B cell (primary cell): ENCODE results near the gene MSH5. TPM values are rescaled to one million over a fixed set of nuclear protein-coding genes. Genes with fewer than 3 reads are reported as not detected.
A peak's percentile ranks its signal among the peaks of the same experiment; 100 is the strongest.

Experiments
- ATAC-seq: fragments of 200-7000 bp; cut with Tn5 transposase; one replicate; pipeline ENCODE4 v1.10.0; 2021; ENCODE audit warnings: low read depth, mild to moderate bottlenecking, moderate number of reproducible peaks, moderate library complexity
- CTCF ChIA-PET: fragments of 350-600 bp; sonication (Branson Sonifier 250); formaldehyde crosslinking; loops from one replicate; lab custom pipeline; 2021; ENCODE audit warnings: antibody characterized with exemption, inconsistent platforms; lab: Charles Lee
- POLR2A ChIA-PET: fragments of 350-600 bp; sonication (Branson Sonifier 250); formaldehyde crosslinking; loops from one replicate; lab custom pipeline; 2021; ENCODE audit warnings: antibody characterized with exemption; lab: Charles Lee
- DNase-seq: peaks from one replicate; pipeline ENCODE4 v3.0.0; 2013
- H2AFZ ChIP-seq: 2 replicates; pipeline ENCODE4 v1.6.1; 2012; ENCODE audit warnings: mild to moderate bottlenecking, low read depth, low read length; ENCODE audit not compliant: insufficient read depth, poor library complexity, severe bottlenecking
- H3K27ac ChIP-seq, 2 donors: 1 replicate in 1 of 2; 2 replicates in 1 of 2; pipeline ENCODE4 v1.5.1; 2012 to 2013; ENCODE audit warnings: low read length in 2 of 2, mild to moderate bottlenecking in 2 of 2, moderate library complexity in 1 of 2
- H3K27me3 ChIP-seq, 4 experiments: fragments of 200-600 bp in 1 of 4; sonication (generic) in 1 of 4; replicated peaks in 1 of 4; 1 replicate in 2 of 4; 2 replicates in 2 of 4; pipeline versions ENCODE4 v1.6.1 to v1.7.0; 2013 to 2016; ENCODE audit warnings: low read length in 3 of 4, mild to moderate bottlenecking in 2 of 4, mixed read lengths in 1 of 4, moderate library complexity in 1 of 4; ENCODE audit not compliant: insufficient read depth in 4 of 4, control insufficient read depth in 3 of 4; ENCODE audit errors: control extremely low read depth in 1 of 4
- H3K36me3 ChIP-seq, 2 experiments: replicated peaks in 1 of 2; 1 replicate in 1 of 2; 2 replicates in 1 of 2; pipeline versions ENCODE4 v1.6.1 to v1.7.1; 2013; ENCODE audit warnings: low read length in 1 of 2; ENCODE audit not compliant: insufficient read depth in 2 of 2, control insufficient read depth in 1 of 2; ENCODE audit errors: control extremely low read depth in 1 of 2, extremely low read depth in 1 of 2
- H3K4me1 ChIP-seq, 2 donors: fragments of 200-600 bp in 1 of 2; sonication (generic) in 1 of 2; 1 replicate in 1 of 2; 2 replicates in 1 of 2; pipeline versions ENCODE4 v1.5.1 to v1.6.1; 2013 to 2017; ENCODE audit warnings: low read length in 2 of 2; ENCODE audit not compliant: control insufficient read depth in 2 of 2, insufficient read depth in 2 of 2
- H3K4me2 ChIP-seq: replicated peaks from 2 replicates; pipeline ENCODE3; 2012; ENCODE audit warnings: mild to moderate bottlenecking, low read depth, low read length; ENCODE audit not compliant: poor library complexity, severe bottlenecking
- H3K4me3 ChIP-seq, 5 experiments: fragments of 200-600 bp in 1 of 5; sonication (generic) in 1 of 5; 1 replicate in 3 of 5; 2 replicates in 2 of 5; pipeline versions ENCODE4 v1.5.1 to v1.7.0; 2011 to 2016; ENCODE audit warnings: low read length in 4 of 5, mild to moderate bottlenecking in 4 of 5, low read depth in 2 of 5, control low read depth in 1 of 5, moderate library complexity in 1 of 5; ENCODE audit not compliant: insufficient read depth in 1 of 5; ENCODE audit errors: control extremely low read depth in 1 of 5, extremely low read depth in 1 of 5
- H3K79me2 ChIP-seq: fragments of 200-600 bp; sonication (generic); one replicate; pipeline ENCODE4 v1.6.0; 2016; ENCODE audit warnings: low read length; ENCODE audit not compliant: control insufficient read depth, insufficient read depth
- H3K9ac ChIP-seq: fragments of 200-600 bp; sonication (generic); 2 replicates; pipeline ENCODE4 v1.6.1; 2017; ENCODE audit warnings: mild to moderate bottlenecking, low read length, moderate library complexity
- H3K9me3 ChIP-seq, 3 donors: one replicate each; pipeline versions ENCODE4 v1.6.1 to v1.7.1; 2013; ENCODE audit warnings: low read length in 2 of 3; ENCODE audit not compliant: control insufficient read depth in 2 of 3, insufficient read depth in 1 of 3; ENCODE audit errors: control extremely low read depth in 1 of 3
- H4K20me1 ChIP-seq: 2 replicates; pipeline ENCODE4 v1.6.0; 2012; ENCODE audit warnings: mild to moderate bottlenecking, low read length; ENCODE audit not compliant: insufficient read depth, control insufficient read depth, poor library complexity, severe bottlenecking
- H3K27ac Mint-ChIP-seq: one replicate; pipeline ENCODE4 v1.8.0; 2021; ENCODE audit warnings: mixed read lengths
- H3K27me3 Mint-ChIP-seq: one replicate; pipeline ENCODE4 v1.8.0; 2021; ENCODE audit warnings: mixed read lengths
- H3K4me1 Mint-ChIP-seq: one replicate; pipeline ENCODE4 v1.8.0; 2021; ENCODE audit warnings: mixed read lengths
- H3K4me3 Mint-ChIP-seq: one replicate; pipeline ENCODE4 v1.8.0; 2021; ENCODE audit warnings: mixed read lengths
- H3K9me3 Mint-ChIP-seq: one replicate; pipeline ENCODE4 v1.8.0; 2022; ENCODE audit warnings: mixed read lengths; ENCODE audit not compliant: insufficient read depth
- EZH2 ChIP-seq: IDR thresholded peaks from 2 replicates; pipeline ENCODE4 v1.6.1; 2012; ENCODE audit warnings: borderline replicate concordance, low read depth, mild to moderate bottlenecking, moderate library complexity, low read length; ENCODE audit not compliant: insufficient read depth, poor library complexity, severe bottlenecking
- WGBS: methylation state at CpG from one replicate; pipeline ENCODE4 v1.1.5; 2013; ENCODE audit warnings: missing lambda C conversion rate; ENCODE audit not compliant: insufficient coverage; 5-methylcytosine and 5-hydroxymethylcytosine counted together
- intact Hi-C: fragments of 100-400 bp; cut with micrococcal nuclease; formaldehyde crosslinking; loops from one replicate; pipeline ENCODE4 v1.10.0; 2022
- polyA plus RNA-seq: library from polyadenylated mRNA; depleted of rRNA; stranded (reverse); fragments of >200 nt; gene quantifications from 2 replicates; pipeline ENCODE4 v1.2.3, GENCODE V29; 2012
- total RNA-seq, 2 donors: library from RNA; stranded (reverse); fragments of 120-200 nt in 1 of 2; gene quantifications; 1 replicate in 1 of 2; 2 replicates in 1 of 2; pipeline versions ENCODE4 v1.2.3 to v1.2.4, GENCODE V29; 2013 to 2022
- TF ChIP-seq, protein P1 (sequence below): fragments of 200-600 bp; IDR thresholded peaks from one replicate; pipeline ENCODE4 v1.8.0; 2022; ENCODE audit warnings: antibody characterized with exemption, mild to moderate bottlenecking

MSH5 gene
- total and polyA plus RNA-seq, 2 donors (not counting 1 experiment from before 2014, with no cell fraction given), result 49.9 to 51.6 TPM

DNA sequence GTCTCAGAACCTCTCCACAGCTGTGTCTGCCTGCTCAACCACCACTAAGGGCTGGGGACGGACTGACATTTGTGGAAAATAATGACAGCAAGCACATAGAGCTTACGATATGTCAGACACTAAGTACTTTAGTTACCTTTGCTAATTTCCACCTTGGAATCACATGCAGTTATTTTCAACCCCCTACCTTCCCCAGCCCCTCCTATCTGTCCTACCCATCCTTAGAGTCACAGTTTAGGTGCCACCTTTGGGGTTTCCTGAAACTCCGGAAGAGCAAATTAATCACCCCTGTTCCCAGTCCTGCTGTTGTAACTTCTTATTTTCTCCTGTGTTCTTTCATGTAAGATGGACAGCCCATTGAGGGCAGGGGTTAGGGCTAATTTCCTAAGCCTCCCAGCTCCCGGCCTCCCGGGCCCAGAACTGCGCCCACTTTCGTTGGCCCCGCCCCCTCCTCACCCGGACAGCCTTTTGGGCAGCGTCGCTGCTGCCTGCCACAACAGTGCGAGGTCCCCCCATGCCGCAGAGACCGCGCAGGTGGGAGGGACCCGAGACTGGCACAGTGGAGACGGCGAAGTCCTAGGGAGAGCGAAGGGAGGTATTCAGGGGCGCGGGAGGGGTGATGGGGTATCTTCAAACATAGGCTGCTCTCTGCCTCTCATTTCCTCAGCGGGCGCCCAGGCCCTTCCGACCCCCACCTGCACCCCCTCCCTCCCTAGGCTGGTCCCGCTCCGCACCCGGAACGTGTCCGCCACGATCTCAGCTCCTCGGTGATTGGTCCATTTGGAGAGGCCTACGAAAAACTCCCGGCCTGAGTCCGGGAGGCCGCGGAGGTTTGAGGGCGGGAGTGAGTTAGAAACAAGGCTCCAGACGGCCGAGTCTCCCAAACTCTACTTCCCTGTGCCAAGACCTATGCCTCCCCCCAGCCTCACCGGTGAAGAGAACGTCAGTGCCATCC lies 11.8 kb upstream of the MSH5 start:
- H3K4me1 Mint-ChIP-seq, result peaks cover 71% of the 10 kb centered on the region
- ATAC-seq, result peak; percentile 0
- no peak for DNase-seq
- no peaks in the 10 kb centered on the region for H3K27me3 Mint-ChIP-seq
- peak overlapping the region; percentile 71 for H2AFZ ChIP-seq
- POLR2A ChIA-PET, result interaction anchor here (0.5 to 2.3 kb wide), 16 partner anchors 9 to 1556 kb away, joined by 3 to 36 read pairs (median 4); partner anchors contain the start of genes ABHD16A, BAG6, CLIC1 and HSPA1B
- peak overlapping the region; percentile 88 for H3K4me2 ChIP-seq
- peaks cover 22% of the 10 kb centered on the region for H3K79me2 ChIP-seq
- 79% methylated on average over 31 of the region's 41 CpGs for WGBS
- H3K27ac ChIP-seq, result peak overlapping the region; percentile 78 to 82
- H3K9me3 ChIP-seq, result no peaks in the 10 kb centered on the region
- intact Hi-C loops, result loop anchor here (1.0 to 2.0 kb wide), 4 partner anchors 67 to 135 kb away; partner anchors contain the start of genes C6orf47 and NEU1
- peak overlapping the region; percentile 99 for H3K4me3 Mint-ChIP-seq
- peak overlapping the region; percentile 95 for H3K27ac Mint-ChIP-seq
- TF ChIP-seq, protein P1, sequence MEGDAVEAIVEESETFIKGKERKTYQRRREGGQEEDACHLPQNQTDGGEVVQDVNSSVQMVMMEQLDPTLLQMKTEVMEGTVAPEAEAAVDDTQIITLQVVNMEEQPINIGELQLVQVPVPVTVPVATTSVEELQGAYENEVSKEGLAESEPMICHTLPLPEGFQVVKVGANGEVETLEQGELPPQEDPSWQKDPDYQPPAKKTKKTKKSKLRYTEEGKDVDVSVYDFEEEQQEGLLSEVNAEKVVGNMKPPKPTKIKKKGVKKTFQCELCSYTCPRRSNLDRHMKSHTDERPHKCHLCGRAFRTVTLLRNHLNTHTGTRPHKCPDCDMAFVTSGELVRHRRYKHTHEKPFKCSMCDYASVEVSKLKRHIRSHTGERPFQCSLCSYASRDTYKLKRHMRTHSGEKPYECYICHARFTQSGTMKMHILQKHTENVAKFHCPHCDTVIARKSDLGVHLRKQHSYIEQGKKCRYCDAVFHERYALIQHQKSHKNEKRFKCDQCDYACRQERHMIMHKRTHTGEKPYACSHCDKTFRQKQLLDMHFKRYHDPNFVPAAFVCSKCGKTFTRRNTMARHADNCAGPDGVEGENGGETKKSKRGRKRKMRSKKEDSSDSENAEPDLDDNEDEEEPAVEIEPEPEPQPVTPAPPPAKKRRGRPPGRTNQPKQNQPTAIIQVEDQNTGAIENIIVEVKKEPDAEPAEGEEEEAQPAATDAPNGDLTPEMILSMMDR, result no peak
- no peak for TF ChIP-seq EZH2
- H3K36me3 ChIP-seq, result peaks cover 1 to 42% of the 10 kb centered on the region in 2 experiments
- CTCF ChIA-PET, result interaction anchor here (0.5 to 6.3 kb wide), 30 partner anchors 11 to 224 kb away, joined by 3 to 90 read pairs (median 4); partner anchors contain the start of genes ABHD16A, APOM, CLIC1 and HSPA1B
- H4K20me1 ChIP-seq, result peaks cover 8% of the 10 kb centered on the region
- no peaks in the 10 kb centered on the region for H3K9me3 Mint-ChIP-seq
- no peaks in the 10 kb centered on the region for H3K27me3 ChIP-seq
- H3K4me3 ChIP-seq, result peak overlapping the region in 4 of 5 experiments; percentile 27 to 94 (median 88)
- H3K4me1 ChIP-seq, result peaks cover 42 to 56% of the 10 kb centered on the region in 2 donors
- peak overlapping the region; percentile 90 for H3K9ac ChIP-seq
